ENCODE measurements around the gene CDC42BPA.

CDC42BPA gene

DNA sequence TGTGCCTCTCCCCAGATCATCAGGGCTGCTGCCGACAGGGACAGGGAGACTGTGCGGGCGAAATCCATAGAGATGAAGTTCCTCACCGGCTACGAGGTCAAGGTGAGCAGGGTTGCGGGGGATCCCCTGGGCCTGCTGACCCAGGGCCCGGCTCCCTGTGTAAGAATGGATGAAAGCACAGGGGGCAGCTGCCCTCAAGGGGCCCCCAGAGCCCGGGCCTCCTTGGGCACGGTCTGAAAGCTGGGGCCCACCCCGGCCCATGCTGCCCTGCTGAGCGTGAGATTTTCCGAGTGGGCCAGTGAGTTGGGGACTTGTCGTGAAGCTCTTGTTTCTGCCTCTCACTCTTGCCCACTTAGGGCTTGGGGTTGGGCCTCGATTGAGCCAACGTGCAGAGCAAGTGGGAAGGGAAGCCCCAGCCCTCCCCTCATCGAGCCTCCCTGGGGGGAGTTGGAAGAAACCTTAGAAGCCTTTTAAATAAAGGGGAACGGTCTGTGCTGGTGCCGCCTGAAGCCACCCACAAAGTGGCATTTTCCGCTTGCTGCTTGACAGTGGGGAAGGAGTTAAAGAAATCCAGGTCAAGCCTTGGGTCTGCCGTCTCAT is 333.0 kb downstream of the CDC42BPA start:
- no peak for TF ChIP-seq CTCF (conservative IDR thresholded peaks at IDR 0.05; ENCODE audit: low read depth)
- POLR2A ChIA-PET (ENCODE audit: low non-redundant PET), result no interaction called here

GRCh38 chr1:226984521-226985238 is 333.6 kb downstream of the CDC42BPA start:
- ChIA-PET POLR2A (ENCODE audit: low non-redundant PET) (no interaction called here), CTCF (interaction anchor here (0.6 to 1.4 kb wide), 3 partner anchors 10 to 435 kb away, joined by 3 to 4 read pairs (median 3); no protein-coding TSS in a partner anchor)
- TF ChIP-seq CTCF (conservative IDR thresholded peaks at IDR 0.05; ENCODE audit: low read depth), result no peak
- no peak for DNase-seq (ENCODE audit: low spot score)
- H3K27ac ChIP-seq, result peak overlapping the region; percentile 1; the same call in 1 of the 2 replicates

More for the DNA sequence above, 333.0 kb downstream of the CDC42BPA start:
- CTCF ChIA-PET, result interaction anchor here (0.6 kb wide), 2 partner anchors 213 to 462 kb away, joined by 3 to 4 read pairs; no protein-coding TSS in a partner anchor
- H3K27ac ChIP-seq, result peak overlapping the region; percentile 42
- DNase-seq (ENCODE audit: low spot score), result no peak

- ChIA-PET CTCF (interaction anchor here (0.6 to 1.4 kb wide), 2 partner anchors 9 to 434 kb away, joined by 3 to 4 read pairs; no protein-coding TSS in a partner anchor), POLR2A (ENCODE audit: low non-redundant PET) (no interaction called here)
- H3K27ac ChIP-seq, result peak overlapping the region; percentile 1; the same call in 1 of the 2 replicates
Measured at GRCh38 chr1:226983992-226984364, 334.3 kb downstream of the CDC42BPA start.

GRCh38 chr1:226983247-226983991 is 334.9 kb downstream of the CDC42BPA start:
- DNase-seq (ENCODE audit: low spot score), result no peak
- ChIA-PET CTCF (interaction anchor here (0.5 to 1.4 kb wide), 2 partner anchors 9 to 390 kb away, joined by 3 to 4 read pairs; no protein-coding TSS in a partner anchor), POLR2A (ENCODE audit: low non-redundant PET) (interaction anchor here (0.5 kb wide), 1 partner anchor 12 kb away, joined by 3 read pairs; no protein-coding TSS in a partner anchor)
- no peak overlapping the region; the same call in 1 of the 2 replicates for H3K27ac ChIP-seq
- TF ChIP-seq CTCF (conservative IDR thresholded peaks at IDR 0.05; ENCODE audit: low read depth), result no peak

More at GRCh38 chr1:226983992-226984364, 334.3 kb downstream of the CDC42BPA start:
- TF ChIP-seq CTCF (conservative IDR thresholded peaks at IDR 0.05; ENCODE audit: low read depth), result no peak
- DNase-seq (ENCODE audit: low spot score), result no peak

DNA sequence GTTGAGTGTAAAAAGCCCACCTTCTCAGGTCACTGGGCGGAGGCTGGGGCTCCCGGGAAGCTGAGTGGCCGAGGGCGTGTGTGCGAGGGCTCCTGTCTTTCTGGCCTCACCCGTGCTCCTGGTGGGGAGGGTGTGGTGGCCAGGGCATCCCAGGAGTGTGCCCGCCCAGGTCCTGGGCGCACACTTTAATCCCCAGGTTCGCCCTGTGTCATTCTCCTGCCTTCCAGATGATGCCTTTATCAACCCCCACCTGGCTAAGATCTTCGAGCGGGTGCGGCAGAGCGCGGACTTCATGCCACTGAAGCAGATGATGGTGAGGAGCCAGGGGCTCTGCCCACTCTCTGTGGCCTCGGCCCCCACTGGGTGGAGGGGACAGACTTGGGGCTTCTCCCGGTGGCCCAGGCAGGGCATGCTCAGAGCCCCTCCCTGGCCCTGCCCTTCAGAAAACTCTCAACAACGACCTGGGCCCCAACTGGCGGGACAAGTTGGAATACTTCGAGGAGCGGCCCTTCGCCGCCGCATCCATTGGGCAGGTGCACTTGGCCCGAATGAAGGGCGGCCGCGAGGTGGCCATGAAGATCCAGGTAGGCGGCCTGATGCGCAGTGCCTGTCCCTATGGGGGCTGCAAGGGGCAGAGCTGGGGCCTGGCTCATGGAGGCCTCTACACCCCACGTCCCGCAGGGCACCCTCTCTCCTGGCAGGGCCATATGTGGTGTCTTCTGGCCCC is 335.7 kb downstream of the CDC42BPA start:
- POLR2A ChIA-PET (ENCODE audit: low non-redundant PET), result interaction anchor here (0.5 kb wide), 1 partner anchor 11 kb away, joined by 3 read pairs; no protein-coding TSS in a partner anchor
- TF ChIP-seq CTCF (conservative IDR thresholded peaks at IDR 0.05; ENCODE audit: low read depth), result no peak
- DNase-seq (ENCODE audit: low spot score), result no peak
- no peak overlapping the region for H3K27ac ChIP-seq
- CTCF ChIA-PET, result no interaction called here
